ENCODE measurements around the gene PRRT4.

The PRRT4 gene

DNA sequence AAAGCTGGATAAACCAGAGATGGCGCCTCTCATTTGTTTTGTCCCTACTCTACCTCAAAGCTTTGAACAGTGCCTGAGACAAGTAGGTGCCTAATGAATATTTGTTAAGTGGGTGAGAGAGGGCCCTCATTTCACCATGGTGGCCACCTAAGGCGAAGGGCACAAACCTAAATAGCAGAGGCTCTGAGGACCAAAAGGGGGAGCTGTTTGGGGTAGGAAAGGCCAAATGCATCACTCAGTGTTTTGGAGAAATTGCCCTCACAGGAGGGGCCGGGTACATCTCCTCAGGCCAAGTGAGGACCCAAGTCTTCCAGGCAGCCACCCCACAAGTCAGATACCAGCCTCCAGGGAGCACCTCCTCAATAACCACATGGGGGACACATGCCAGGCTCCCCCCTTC lies 34.3 kb upstream of the PRRT4 start:
- DNase-seq (ENCODE audit: low read depth in 1 of 2, low spot score in 1 of 2), result no peak

GRCh38 chr7:128394904-128395496 lies 33.5 kb upstream of the PRRT4 start:
- no peak for DNase-seq (ENCODE audit: low read depth in 1 of 2, low spot score in 1 of 2)

DNA sequence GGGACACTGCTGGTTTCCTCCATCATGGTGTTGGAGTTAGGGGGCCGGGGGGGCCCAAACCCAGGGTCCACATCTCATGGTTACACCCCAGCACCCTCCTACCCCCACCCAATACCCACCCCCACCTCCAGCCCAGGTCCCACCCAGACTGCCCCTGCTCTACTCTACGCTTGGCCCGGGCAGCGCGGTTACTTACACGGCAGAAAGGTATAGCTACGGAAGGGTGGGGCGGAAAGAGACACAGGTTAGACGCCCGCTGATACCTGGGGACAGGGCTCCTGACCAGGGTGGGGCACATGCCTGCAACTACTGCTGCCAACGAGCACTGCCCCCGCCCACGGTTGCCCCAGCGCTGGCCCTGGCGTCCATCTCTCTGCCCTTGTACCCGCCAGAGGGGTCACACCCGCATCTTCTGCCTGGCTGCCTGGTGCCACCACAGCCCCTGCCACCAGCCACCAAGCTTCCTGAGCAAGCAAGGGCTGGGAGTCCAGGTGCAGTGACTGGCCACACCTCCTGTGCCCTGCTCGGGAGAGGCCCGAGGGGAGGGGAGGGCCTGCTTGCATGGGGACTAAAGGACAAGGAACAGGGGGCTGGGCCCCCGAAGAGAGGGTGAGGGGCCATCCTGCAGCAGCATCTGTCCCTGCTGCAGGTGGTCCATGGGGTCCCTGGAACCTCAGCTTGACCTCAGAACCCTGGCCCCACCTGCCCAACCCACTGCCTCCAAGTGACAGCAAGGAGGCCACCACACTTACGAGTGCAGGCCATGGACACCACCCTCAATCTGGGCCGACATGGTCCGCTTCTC lies 32.2 kb upstream of the PRRT4 start:
- no peak for DNase-seq (ENCODE audit: low read depth in 1 of 2, low spot score in 1 of 2)

- no peak for DNase-seq (ENCODE audit: low read depth in 1 of 2, low spot score in 1 of 2)
These were observed 31.2 kb upstream of the PRRT4 start for GRCh38 chr7:128392446-128393327.

- DNase-seq (ENCODE audit: low read depth in 1 of 2, low spot score in 1 of 2), result no peak
These were observed 30.3 kb upstream of the PRRT4 start for GRCh38 chr7:128391805-128392204.

DNA sequence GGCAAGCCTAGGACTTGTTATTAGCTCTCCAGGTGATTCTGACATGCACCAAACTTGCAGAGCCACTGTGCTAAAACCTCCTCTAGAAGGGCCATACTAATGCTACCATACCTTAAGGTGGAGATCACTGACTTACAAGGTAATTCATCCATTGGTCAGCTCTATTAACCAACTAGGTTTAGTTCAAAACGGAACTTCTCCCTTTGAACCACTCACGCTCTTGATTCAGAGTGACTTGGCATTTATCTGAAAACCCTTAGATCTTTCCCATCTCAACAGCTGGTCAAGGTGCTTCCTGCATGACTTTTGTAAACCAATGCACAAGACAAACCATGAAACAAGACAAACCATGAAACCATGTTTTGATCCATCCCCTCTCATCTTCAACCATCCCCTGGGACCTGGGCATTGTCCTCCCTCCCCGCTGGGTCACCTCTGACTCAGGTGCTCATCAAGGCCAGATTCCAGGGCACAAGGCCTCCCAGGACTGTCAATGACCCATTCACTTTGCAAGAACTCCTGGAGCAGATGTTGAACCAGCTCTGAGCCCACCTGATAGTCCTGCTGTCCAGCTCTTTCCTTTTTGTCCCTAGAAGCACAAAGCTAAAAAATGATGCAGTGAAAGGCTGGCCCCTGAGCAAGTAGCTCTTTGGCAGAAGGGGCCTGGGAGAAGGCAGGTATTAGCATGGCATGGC lies 29.5 kb upstream of the PRRT4 start:
- DNase-seq (ENCODE audit: low read depth in 1 of 2, low spot score in 1 of 2), result no peak

GRCh38 chr7:128389618-128390329 lies 28.3 kb upstream of the PRRT4 start:
- DNase-seq (ENCODE audit: low read depth in 1 of 2, low spot score in 1 of 2), result no peak

- no peak for DNase-seq (ENCODE audit: low read depth in 1 of 2, low spot score in 1 of 2)
These were observed 27.7 kb upstream of the PRRT4 start for GRCh38 chr7:128389085-128389617.

GRCh38 chr7:128388145-128388485 lies 26.6 kb upstream of the PRRT4 start:
- no peak for DNase-seq (ENCODE audit: low read depth in 1 of 2, low spot score in 1 of 2)

- peak; percentile 43 to 44 for DNase-seq (ENCODE audit: low read depth in 1 of 2, low spot score in 1 of 2)
These were observed 26.0 kb upstream of the PRRT4 start for GRCh38 chr7:128387216-128388144.

DNA sequence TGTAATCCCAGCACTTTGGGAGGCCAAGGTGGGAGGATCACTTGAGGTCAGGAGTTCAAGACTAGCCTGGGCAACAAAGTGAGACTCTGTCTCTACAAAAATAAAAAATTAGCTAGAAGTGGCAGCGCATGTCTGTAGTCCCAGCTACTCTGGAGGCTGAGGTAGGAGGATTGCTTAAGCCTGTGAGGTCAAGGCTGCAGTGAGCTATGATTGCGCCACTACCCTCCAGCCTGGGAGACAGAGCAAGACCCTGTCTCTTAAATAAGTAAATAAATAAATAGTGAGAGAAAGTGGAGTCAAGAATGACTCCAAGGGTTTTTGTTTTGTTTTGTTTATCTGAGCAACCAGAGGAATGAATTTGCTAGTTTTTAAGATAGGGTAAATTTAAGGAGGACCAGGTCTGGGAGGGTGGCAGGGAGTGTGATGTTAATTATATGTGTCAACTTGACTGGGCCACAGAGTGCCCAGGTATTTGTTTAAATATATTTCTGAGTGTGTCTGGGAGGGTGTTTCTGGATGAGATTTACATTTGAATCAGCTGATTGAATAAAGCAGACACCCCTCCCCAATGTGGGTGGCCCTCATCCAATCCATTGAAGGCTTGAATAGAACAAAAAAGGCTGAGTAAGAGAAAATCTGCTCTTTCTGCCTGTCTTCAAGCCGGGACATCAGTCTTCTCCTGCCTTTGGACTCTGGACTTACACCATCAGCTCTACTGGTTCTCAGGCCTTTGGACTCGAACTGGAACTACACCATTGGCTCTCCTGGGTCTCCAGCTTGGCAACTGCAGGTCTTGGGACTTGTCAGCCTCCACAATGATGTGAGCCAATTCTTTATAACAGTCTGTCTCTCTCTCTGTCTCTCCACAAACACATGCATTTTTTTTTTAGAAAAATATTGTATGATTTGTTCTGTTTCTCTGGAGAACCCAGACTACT lies 24.8 kb upstream of the PRRT4 start:
- no peak for DNase-seq (ENCODE audit: low read depth in 1 of 2, low spot score in 1 of 2)

DNA sequence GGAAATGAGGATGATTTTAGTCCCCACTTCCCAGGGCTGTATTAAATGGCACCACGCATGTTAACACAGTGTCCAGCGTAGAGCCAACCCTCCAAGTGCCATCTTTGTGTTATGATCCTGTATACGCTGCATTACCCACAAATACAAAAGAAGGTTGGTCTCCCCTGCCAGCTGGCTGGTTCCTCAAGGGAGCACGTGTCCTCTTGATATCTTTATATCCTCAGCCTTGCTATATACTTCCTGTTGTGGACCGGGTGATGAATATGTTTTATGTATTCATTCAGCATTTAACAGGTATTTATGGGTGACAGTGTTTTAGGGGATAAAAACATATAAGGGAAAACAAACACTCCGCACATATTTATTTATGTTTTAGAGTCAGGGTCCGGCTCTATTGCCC lies 23.2 kb upstream of the PRRT4 start:
- DNase-seq (ENCODE audit: low read depth in 1 of 2, low spot score in 1 of 2), result no peak

DNA sequence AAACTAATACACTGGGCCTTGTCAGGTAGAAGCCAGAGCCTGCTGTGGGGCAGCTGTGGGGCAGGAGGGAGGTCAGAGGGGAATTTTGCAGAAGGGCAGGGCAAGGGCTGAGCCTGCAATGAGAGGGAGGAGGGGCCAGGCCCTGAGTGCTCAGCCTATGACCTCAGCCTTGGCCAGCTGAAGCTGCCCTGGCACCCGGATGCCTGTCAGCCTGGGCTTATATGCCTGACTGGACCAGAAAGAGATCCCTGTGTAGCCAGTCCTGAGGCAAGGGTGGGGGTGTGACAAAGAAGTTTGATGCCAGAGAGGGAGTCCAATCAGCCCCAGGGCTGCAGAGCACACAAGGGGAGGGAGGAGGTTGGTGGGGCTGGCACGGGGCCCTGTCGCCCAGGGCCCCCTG lies 22.3 kb upstream of the PRRT4 start:
- DNase-seq (ENCODE audit: low read depth in 1 of 2, low spot score in 1 of 2), result no peak

DNA sequence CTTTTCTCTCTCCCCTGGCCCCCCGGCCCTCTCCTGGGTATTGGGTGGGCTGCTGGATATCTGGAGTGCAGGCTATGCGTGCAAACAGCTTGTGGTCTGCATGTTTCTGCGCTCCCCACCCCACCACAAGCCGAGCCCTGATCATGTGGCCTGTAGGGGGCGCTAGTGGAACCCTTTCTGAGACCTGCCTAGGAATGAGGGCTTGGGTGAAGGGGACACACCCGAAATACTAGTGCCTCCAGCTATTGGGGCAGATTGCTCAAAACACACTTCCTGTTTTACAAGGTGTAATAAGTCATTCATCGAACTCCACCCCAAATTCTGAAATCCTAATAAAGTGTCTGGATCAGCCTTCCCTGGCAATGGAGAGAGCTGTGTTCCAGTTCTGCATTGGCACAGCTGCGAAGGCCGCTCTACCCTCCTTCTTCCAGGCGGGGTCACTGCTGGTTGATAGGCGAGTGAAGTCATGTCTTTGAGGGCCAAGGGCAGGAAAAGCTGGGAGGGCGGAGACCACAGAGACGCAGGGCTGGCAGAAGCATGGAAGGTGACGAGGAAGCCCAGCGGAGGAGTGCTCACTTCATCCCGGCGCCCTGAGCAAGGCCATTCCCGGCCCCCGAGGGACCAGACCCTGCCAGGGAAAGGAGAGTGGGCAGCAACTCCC lies 19.8 kb upstream of the PRRT4 start:
- no peak for DNase-seq (ENCODE audit: low read depth in 1 of 2, low spot score in 1 of 2)

DNA sequence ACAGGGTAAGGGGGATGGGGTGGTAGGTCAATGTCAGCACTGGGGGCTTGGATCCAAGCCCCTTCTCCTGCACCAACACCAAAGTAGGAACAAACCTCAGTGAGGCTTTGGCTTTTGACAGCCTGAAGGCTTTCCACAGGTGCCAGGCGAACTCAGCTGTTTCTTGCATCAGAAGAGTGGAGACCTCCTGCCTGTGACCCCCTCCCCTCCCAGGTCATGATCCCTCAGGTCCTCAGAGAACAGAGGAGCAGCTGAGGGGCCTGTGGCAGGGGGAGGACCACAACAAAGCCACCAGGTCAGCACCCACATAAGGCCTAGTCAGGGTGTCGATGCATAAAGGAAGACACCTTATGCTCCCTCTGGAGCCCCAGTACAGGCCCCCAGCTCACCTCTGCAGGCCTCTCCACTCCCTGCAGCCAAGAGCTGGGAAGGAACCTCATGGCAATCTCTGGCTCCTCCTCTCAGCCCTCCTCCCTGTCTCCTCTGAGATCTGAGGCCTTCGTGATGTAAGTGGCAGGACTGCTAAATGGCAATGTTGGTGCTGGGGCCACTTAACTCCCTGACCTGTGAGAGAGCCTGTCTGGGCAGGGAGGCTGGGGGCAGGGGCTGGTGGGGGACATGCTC lies 19.1 kb upstream of the PRRT4 start:
- DNase-seq (ENCODE audit: low read depth in 1 of 2, low spot score in 1 of 2), result no peak

GRCh38 chr7:128379900-128380479 lies 18.5 kb upstream of the PRRT4 start:
- no peak for DNase-seq (ENCODE audit: low read depth in 1 of 2, low spot score in 1 of 2)

DNA sequence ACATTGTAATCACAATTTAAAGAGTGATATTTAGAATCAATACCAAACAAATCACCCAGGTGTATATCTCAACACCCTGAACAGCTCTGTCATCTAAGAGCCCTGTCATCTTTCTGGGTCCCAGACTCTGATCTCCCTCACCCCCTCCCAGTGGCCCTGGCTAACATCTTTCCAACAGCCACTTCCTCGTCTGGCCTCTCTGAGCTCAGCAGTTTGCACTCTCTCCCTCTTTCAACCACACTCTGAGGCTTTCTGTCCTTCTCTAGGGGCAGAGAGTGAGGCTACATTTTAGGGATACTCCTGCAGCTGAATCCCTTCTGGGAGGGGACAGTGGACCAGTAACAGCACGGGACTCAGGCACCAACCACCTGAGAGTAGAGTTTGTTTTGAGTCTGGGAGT lies 17.1 kb upstream of the PRRT4 start:
- no peak for DNase-seq (ENCODE audit: low read depth in 1 of 2, low spot score in 1 of 2)
